ENCODE results near the gene BBOX1.

BBOX1 gene

DNA sequence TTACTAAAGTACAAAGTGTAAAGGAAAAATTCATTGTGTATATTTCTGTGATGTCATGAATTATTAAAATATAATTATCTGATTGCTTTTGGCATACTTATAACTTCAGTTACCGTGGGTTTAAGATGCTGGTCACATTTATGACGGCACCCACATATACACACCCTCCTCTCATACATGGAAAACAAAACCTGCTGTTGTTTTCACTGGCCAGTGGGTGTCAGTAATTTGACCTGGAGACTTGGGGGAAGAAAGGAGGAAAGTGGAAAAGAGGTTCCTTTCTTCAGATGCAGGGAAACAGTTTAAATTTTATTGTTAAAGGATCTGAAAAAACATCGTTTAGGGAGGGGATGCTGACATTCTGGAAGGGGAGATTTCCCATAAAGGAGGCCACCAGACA lies 742 bp upstream of the BBOX1 start:
- Histone ChIP-seq H3K4me3 (no peak overlapping the region), H3K9ac (ENCODE audit: insufficient read length) (no peak overlapping the region), H3K36me3 (ENCODE audit: insufficient read depth, low read length) (no peaks in the 10 kb centered on the region), H3K9me3 (ENCODE audit: low read depth, low read length) (no peaks in the 10 kb centered on the region), H3K27ac (no peak overlapping the region)
- no peak for DNase-seq (ENCODE audit: low read depth, low spot score)
- TF ChIP-seq POLR2AphosphoS5 (IDR thresholded peaks at IDR 0.05; ENCODE audit: borderline replicate concordance, low read depth, low read length) (no peak), FOXP2 (optimal IDR thresholded peaks at IDR 0.05; ENCODE audit: control extremely low read depth, extremely low read length, insufficient read depth) (no peak), EZH2 (IDR thresholded peaks at IDR 0.05) (no peak)

DNA sequence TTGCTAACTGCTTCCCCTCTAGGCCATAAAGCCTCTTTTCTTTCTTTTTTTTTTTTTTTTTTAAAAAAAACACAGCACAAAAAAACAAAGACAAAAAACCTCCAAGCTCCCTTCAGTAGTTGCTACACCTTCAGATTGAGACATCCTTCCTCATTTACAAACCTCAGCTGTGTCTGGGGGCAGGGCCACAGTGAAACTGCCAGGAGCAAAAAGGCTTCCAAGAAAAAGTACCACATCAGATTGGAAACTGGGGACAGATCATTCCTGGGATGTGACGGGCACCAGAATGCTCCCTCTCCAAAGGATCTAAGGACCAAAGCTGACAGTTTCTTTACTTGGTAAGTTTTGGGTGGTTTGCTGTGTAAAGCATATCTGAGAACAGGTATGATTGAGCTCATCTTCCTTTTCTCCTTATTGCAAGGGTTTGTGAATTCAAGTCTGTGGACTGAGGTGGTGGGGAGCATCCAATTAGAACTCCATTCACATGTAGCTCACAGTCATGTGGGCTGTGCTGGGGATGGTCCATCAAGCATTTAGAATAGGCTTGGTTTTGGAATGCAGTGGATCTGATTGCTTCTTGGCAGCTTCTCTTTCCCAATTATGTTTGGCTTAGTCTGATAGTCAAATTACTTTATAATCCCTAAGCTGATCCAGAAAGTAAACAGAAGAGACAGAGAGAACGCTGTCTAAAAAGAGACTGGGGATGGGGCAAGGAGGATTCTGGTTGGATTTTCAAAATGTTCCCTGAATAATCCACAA lies 705 bp downstream of the BBOX1 start:
- DNase-seq (ENCODE audit: low read depth, low spot score) = no peak
- H3K9me3 ChIP-seq (ENCODE audit: low read depth, low read length) = no peaks in the 10 kb centered on the region
- no peak overlapping the region for H3K9ac ChIP-seq (ENCODE audit: insufficient read length)
- TF ChIP-seq POLR2AphosphoS5 (IDR thresholded peaks at IDR 0.05; ENCODE audit: borderline replicate concordance, low read depth, low read length) (no peak), FOXP2 (optimal IDR thresholded peaks at IDR 0.05; ENCODE audit: control extremely low read depth, extremely low read length, insufficient read depth) (no peak), EZH2 (IDR thresholded peaks at IDR 0.05) (no peak)
- H3K36me3 ChIP-seq (ENCODE audit: insufficient read depth, low read length) = no peaks in the 10 kb centered on the region
- no peak overlapping the region for H3K4me3 ChIP-seq
- no peak overlapping the region for H3K27ac ChIP-seq

- Histone ChIP-seq H3K27ac (no peak overlapping the region), H3K9me3 (ENCODE audit: low read depth, low read length) (no peaks in the 10 kb centered on the region), H3K4me3 (no peak overlapping the region), H3K9ac (ENCODE audit: insufficient read length) (no peak overlapping the region), H3K36me3 (ENCODE audit: insufficient read depth, low read length) (no peaks in the 10 kb centered on the region)
- DNase-seq (ENCODE audit: low read depth, low spot score) = no peak
- TF ChIP-seq FOXP2 (optimal IDR thresholded peaks at IDR 0.05; ENCODE audit: control extremely low read depth, extremely low read length, insufficient read depth) = no peak
- TF ChIP-seq EZH2 (IDR thresholded peaks at IDR 0.05) = no peak
- TF ChIP-seq POLR2AphosphoS5 (IDR thresholded peaks at IDR 0.05; ENCODE audit: borderline replicate concordance, low read depth, low read length) = no peak
Measured at GRCh38 chr11:27046956-27047355, 6.3 kb downstream of the BBOX1 start.

GRCh38 chr11:27052668-27053067 lies 12.1 kb downstream of the BBOX1 start:
- H3K9ac ChIP-seq (ENCODE audit: insufficient read length) = no peak overlapping the region
- no peaks in the 10 kb centered on the region for H3K9me3 ChIP-seq (ENCODE audit: low read depth, low read length)
- no peak for DNase-seq (ENCODE audit: low read depth, low spot score)
- H3K36me3 ChIP-seq (ENCODE audit: insufficient read depth, low read length) = no peaks in the 10 kb centered on the region
- no peak overlapping the region for H3K27ac ChIP-seq
- H3K4me3 ChIP-seq = no peak overlapping the region
- TF ChIP-seq POLR2AphosphoS5 (IDR thresholded peaks at IDR 0.05; ENCODE audit: borderline replicate concordance, low read depth, low read length) (no peak), FOXP2 (optimal IDR thresholded peaks at IDR 0.05; ENCODE audit: control extremely low read depth, extremely low read length, insufficient read depth) (no peak), EZH2 (IDR thresholded peaks at IDR 0.05) (no peak)

DNA sequence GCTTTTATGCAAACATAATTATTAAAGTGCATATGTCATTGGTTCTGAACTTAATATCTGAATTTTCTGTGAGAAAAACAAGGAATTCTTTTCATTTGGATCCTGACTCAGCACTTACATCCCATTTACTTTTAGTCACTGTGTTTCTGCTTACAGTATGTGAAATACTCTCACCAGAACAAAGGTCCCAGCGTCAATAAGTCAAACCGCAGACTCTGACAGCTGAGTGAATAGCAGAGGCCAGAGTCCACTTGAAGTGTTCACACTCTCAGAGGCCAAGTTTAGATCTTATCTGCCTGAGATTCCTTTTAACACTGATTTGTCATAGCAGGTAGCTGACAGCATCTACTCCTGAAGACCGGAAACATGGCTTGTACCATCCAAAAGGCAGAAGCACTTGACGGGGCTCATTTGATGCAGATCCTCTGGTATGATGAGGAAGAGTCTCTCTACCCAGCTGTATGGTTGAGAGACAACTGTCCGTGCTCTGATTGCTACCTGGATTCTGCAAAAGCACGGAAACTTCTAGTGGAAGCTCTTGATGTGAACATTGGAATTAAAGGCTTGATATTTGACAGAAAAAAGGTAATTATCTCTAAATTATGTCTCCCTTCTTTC lies 14.6 kb downstream of the BBOX1 start:
- DNase-seq (ENCODE audit: low read depth, low spot score) = no peak
- no peak overlapping the region for H3K9ac ChIP-seq (ENCODE audit: insufficient read length)
- no peak overlapping the region for H3K27ac ChIP-seq
- no peaks in the 10 kb centered on the region for H3K36me3 ChIP-seq (ENCODE audit: insufficient read depth, low read length)
- no peak for TF ChIP-seq FOXP2 (optimal IDR thresholded peaks at IDR 0.05; ENCODE audit: control extremely low read depth, extremely low read length, insufficient read depth)
- no peak for TF ChIP-seq EZH2 (IDR thresholded peaks at IDR 0.05)
- TF ChIP-seq POLR2AphosphoS5 (IDR thresholded peaks at IDR 0.05; ENCODE audit: borderline replicate concordance, low read depth, low read length) = no peak
- no peak overlapping the region for H3K4me3 ChIP-seq
- no peaks in the 10 kb centered on the region for H3K9me3 ChIP-seq (ENCODE audit: low read depth, low read length)

GRCh38 chr11:27057091-27057780 lies 16.6 kb downstream of the BBOX1 start:
- Histone ChIP-seq H3K9ac (ENCODE audit: insufficient read length) (no peak overlapping the region), H3K9me3 (ENCODE audit: low read depth, low read length) (no peaks in the 10 kb centered on the region), H3K27ac (no peak overlapping the region), H3K4me3 (no peak overlapping the region), H3K36me3 (ENCODE audit: insufficient read depth, low read length) (no peaks in the 10 kb centered on the region)
- no peak for TF ChIP-seq EZH2 (IDR thresholded peaks at IDR 0.05)
- no peak for TF ChIP-seq FOXP2 (optimal IDR thresholded peaks at IDR 0.05; ENCODE audit: control extremely low read depth, extremely low read length, insufficient read depth)
- no peak for TF ChIP-seq POLR2AphosphoS5 (IDR thresholded peaks at IDR 0.05; ENCODE audit: borderline replicate concordance, low read depth, low read length)
- DNase-seq (ENCODE audit: low read depth, low spot score) = no peak

- no peak overlapping the region for H3K27ac ChIP-seq
- no peak overlapping the region for H3K9ac ChIP-seq (ENCODE audit: insufficient read length)
- H3K36me3 ChIP-seq (ENCODE audit: insufficient read depth, low read length) = no peaks in the 10 kb centered on the region
- TF ChIP-seq EZH2 (IDR thresholded peaks at IDR 0.05) (no peak), FOXP2 (optimal IDR thresholded peaks at IDR 0.05; ENCODE audit: control extremely low read depth, extremely low read length, insufficient read depth) (no peak), POLR2AphosphoS5 (IDR thresholded peaks at IDR 0.05; ENCODE audit: borderline replicate concordance, low read depth, low read length) (no peak)
- no peak for DNase-seq (ENCODE audit: low read depth, low spot score)
- no peaks in the 10 kb centered on the region for H3K9me3 ChIP-seq (ENCODE audit: low read depth, low read length)
- H3K4me3 ChIP-seq = no peak overlapping the region
Measured at GRCh38 chr11:27058456-27058855, 17.8 kb downstream of the BBOX1 start.

- no peak overlapping the region for H3K4me3 ChIP-seq
- no peak for DNase-seq (ENCODE audit: low read depth, low spot score)
- H3K36me3 ChIP-seq (ENCODE audit: insufficient read depth, low read length) = no peaks in the 10 kb centered on the region
- no peak overlapping the region for H3K27ac ChIP-seq
- TF ChIP-seq POLR2AphosphoS5 (IDR thresholded peaks at IDR 0.05; ENCODE audit: borderline replicate concordance, low read depth, low read length) = no peak
- no peak for TF ChIP-seq FOXP2 (optimal IDR thresholded peaks at IDR 0.05; ENCODE audit: control extremely low read depth, extremely low read length, insufficient read depth)
- TF ChIP-seq EZH2 (IDR thresholded peaks at IDR 0.05) = no peak
- H3K9me3 ChIP-seq (ENCODE audit: low read depth, low read length) = no peaks in the 10 kb centered on the region
- H3K9ac ChIP-seq (ENCODE audit: insufficient read length) = no peak overlapping the region
Measured at GRCh38 chr11:27059431-27059830, 18.8 kb downstream of the BBOX1 start.
